Measurements from ENCODE around the gene TRAF6.
A peak's percentile ranks its signal among the peaks of the same experiment; 100 is the strongest.

TRAF6 gene

DNA sequence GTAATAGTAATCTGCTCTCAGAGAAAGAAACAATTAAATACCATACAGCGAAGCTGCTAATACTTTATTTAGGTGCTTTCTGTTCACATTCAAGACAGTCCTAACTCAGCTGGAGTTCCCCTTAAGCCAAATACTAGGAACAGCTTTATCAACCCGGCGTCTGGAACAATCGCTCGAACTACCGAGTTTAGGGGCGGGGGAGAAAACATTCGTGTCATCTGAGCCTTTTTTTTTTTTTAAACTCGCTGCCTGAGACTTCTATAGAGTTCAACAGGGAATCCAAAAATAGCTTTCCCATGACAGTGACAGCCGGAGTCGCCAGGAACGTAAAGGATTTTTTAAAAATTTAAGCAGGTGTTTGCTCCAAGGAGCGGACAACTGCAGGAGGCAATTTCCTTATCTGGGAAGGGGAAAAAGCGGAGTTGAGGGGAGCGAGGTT lies 852 bp downstream of the TRAF6 start:
- in situ Hi-C loops (cut with HindIII; ENCODE audit: low sequenced_read_pairs) = no loop called here
- DNase-seq (ENCODE audit: low read depth) = no peak
- peak overlapping the region; percentile 93 for H3K4me3 ChIP-seq (ENCODE audit: low read depth, low read length)
- TF ChIP-seq, protein P1, sequence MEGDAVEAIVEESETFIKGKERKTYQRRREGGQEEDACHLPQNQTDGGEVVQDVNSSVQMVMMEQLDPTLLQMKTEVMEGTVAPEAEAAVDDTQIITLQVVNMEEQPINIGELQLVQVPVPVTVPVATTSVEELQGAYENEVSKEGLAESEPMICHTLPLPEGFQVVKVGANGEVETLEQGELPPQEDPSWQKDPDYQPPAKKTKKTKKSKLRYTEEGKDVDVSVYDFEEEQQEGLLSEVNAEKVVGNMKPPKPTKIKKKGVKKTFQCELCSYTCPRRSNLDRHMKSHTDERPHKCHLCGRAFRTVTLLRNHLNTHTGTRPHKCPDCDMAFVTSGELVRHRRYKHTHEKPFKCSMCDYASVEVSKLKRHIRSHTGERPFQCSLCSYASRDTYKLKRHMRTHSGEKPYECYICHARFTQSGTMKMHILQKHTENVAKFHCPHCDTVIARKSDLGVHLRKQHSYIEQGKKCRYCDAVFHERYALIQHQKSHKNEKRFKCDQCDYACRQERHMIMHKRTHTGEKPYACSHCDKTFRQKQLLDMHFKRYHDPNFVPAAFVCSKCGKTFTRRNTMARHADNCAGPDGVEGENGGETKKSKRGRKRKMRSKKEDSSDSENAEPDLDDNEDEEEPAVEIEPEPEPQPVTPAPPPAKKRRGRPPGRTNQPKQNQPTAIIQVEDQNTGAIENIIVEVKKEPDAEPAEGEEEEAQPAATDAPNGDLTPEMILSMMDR (IDR thresholded peaks at IDR 0.05; ENCODE audit: low read depth, low read length, missing control alignments) = no peak

DNA sequence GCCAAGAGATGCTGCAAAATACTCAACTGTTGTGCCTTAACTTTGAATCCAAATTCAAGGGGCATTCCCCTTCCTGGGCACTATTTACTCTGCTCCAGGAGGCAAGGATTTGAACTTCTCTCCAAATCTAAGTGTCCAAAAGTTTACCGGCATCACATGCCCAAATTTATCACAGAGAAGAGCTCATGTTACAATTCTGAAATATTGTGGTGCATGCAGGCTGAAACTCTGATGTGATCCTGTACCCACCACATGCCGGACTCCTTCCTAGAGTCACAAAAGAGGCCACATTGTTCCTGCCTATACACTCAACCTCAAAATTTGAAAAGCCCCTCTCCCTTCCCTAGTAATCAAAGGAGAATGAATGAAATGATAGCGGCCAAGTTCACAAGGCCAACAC lies 1.3 kb downstream of the TRAF6 start:
- peak overlapping the region; percentile 93 for H3K4me3 ChIP-seq (ENCODE audit: low read depth, low read length)
- no peak for DNase-seq (ENCODE audit: low read depth)
- in situ Hi-C loops (cut with HindIII; ENCODE audit: low sequenced_read_pairs) = no loop called here
- TF ChIP-seq, protein P1 (IDR thresholded peaks at IDR 0.05; ENCODE audit: low read depth, low read length, missing control alignments) = no peak

DNA sequence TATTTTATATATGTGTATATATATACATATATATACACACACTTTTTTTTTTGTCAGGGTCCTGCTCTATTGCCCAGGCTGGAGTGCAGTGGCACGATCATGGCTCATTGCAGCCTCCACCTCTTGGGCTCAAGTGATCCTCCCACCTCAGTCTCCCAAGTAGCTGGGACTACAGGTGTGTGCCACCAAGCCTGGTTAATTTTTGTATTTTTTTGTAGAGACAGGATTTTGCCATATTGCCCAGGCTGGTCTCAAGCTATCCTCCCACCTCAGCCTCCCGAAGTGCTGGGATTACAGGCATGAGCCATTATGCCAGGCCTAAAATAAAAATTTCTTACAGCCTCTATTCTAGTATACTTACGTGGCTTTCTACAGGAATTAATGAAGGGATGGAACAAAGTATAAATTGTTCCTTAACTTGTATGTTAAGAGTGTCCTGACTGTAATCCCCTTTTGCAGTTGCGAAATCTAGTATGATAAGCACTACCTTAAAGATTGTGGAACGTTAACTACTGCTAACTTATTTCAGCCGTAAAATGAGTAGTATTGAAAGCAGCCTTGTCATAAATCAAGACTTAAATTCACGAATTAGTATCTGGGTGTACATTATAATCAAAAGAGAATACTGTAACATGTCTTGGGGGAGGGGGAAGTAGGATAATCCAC lies 2.1 kb downstream of the TRAF6 start:
- in situ Hi-C loops (cut with HindIII; ENCODE audit: low sequenced_read_pairs) = no loop called here

DNA sequence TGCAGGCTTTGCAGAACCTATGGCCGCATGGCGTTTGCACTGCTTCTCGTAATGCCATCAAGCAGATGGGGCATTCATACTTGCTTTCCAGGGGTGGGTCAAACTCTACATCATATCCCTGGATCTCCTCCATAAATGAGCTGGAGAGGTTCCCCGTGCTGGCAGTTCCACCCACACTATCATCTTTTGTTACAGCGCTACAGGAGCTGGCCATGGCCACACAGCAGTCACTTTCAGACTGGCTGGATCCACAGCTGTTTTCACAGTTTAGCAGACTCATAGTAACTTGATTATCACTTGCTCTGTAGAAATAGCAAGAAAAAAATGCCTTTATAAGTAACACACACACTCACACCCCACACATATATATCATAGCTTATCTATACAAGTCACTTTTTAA lies 8.8 kb downstream of the TRAF6 start:
- DNase-seq (ENCODE audit: low read depth) = no peak
- no peak overlapping the region for H3K4me3 ChIP-seq (ENCODE audit: low read depth, low read length)
- TF ChIP-seq, protein P1 (IDR thresholded peaks at IDR 0.05; ENCODE audit: low read depth, low read length, missing control alignments) = no peak
- in situ Hi-C loops (cut with HindIII; ENCODE audit: low sequenced_read_pairs) = no loop called here

More for the DNA sequence above, 2.1 kb downstream of the TRAF6 start:
- TF ChIP-seq, protein P1 (IDR thresholded peaks at IDR 0.05; ENCODE audit: low read depth, low read length, missing control alignments) = no peak
- no peak for DNase-seq (ENCODE audit: low read depth)
- no peak overlapping the region for H3K4me3 ChIP-seq (ENCODE audit: low read depth, low read length)

DNA sequence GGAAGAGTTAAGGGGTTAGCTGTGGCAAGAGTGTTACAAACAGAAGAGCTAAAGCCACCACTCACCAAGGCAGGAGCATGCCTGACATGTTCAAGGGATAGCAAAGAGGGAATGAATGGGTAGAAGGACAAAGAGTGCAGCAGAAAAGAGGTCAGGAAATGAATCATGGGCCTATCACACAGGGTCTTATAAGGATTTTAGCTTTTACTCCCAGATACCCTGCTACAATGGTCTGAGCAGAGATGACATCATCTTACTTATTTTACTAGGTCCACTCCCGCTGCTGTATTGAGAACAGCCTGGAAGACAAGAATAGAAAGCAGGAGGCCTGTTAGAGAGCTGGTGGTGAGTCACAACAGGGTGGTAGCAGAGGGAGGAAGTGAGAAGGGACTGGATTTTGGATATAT lies 9.8 kb downstream of the TRAF6 start:
- DNase-seq (ENCODE audit: low read depth) = peak; percentile 73
- in situ Hi-C loops (cut with HindIII; ENCODE audit: low sequenced_read_pairs) = no loop called here
- TF ChIP-seq, protein P1 (IDR thresholded peaks at IDR 0.05; ENCODE audit: low read depth, low read length, missing control alignments) = no peak
- H3K4me3 ChIP-seq (ENCODE audit: low read depth, low read length) = no peak overlapping the region

DNA sequence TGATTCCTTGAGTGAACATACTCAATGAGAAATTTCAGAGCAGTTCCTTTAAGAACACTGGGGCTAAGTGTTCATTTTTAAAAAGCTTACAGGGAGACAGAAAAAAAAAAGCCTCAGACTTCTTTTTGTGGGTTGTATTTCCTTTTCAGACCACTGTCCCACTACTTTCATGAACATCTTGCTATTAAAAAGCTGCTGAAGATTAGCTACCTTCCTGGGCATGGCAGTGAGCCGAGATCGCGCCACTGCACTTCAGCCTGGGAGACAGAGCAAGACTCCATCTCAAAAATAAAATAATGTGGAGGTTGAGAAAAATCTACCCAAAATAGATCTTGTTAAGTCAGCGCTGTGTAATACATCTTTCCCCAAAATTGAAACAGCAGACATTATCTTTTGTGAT lies 10.8 kb downstream of the TRAF6 start:
- in situ Hi-C loops (cut with HindIII; ENCODE audit: low sequenced_read_pairs) = no loop called here
- no peak overlapping the region for H3K4me3 ChIP-seq (ENCODE audit: low read depth, low read length)
- no peak for DNase-seq (ENCODE audit: low read depth)
- TF ChIP-seq, protein P1 (IDR thresholded peaks at IDR 0.05; ENCODE audit: low read depth, low read length, missing control alignments) = no peak

Data from astrocyte of the cerebellum (primary cell).